GM18867 (cell line): Measurements from ENCODE around the gene TIMELESS.
"Not testable (repeated sequence)": the region's sequence is repeated elsewhere in the genome, so short reads cannot be mapped to it uniquely, and the experiment has no call there.

Source experiments
- ATAC-seq: cut with Tn5 transposase; IDR thresholded peaks from one replicate; pipeline ENCODE4 v1.9.1; 2021; ENCODE audit warnings: mild to moderate bottlenecking, moderate library complexity; ENCODE audit not compliant: unreplicated experiment

Gene TIMELESS

DNA sequence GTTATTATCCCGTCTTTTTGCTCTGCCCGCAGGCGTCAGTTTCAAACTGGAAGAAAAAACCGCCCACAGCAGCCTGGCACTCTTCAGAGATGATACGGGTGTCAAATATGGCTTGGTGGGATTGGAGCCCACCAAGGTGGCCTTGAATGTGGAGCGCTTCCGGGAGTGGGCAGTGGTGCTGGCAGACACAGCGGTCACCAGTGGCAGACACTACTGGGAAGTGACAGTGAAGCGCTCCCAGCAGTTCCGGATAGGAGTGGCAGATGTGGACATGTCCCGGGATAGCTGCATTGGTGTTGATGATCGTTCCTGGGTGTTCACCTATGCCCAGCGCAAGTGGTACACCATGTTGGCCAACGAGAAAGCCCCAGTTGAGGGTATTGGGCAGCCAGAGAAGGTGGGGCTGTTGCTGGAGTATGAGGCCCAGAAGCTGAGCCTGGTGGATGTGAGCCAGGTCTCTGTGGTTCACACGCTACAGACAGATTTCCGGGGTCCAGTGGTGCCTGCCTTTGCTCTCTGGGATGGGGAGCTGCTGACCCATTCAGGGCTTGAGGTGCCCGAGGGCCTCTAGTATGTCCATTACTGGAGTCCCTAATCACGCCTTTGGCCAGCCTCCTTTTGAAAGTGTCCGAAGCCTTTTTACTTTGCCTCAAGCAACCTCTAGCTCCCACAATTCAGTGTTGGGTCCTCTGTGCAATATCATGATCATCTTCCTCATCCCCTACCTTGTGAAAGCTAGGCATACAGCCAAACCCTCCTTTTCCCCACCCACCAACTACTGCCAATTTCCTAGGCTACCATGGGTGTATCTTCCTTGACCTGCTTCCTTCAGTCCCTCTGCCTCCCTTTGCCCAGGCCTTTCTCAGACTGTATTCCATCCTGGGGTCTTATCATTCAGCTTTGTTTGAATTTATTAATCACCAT is 20.0 kb upstream of the TIMELESS start:
- no peak for ATAC-seq

DNA sequence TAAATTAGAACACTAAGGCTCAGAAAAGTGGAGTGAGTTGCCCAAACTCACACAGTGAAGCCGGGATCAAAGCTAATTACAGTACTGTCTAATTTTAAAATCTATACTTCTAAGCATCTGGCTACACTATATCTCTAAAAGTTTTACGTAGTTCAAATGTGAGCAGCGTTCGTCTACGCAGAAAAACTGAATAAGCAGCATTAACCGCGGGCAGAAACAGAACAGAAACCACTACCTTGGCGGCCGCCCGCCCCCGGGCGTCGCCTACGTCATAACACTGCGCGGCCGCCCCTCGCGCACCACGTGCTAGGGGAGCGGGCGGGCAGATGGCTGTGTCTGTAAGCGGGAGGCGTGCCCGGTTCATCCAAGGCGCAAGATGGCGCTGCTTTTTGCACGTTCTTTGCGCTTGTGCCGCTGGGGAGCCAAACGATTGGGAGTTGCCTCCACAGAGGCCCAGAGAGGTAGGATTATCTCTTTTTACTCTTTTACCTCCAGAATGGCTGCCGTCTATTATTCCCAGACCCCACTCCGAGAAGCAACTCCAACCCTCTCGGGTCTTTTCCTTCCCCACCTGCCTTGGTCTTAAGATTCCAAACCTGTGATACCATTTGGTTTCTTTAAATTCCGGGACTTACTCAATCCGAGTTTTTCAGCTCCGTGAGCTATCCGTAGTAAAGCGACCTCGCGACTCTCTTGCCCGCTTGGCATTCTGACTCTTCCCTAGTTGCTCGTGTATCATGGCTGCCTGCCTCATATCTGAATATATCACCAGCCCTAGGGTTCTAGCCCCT is 19.2 kb upstream of the TIMELESS start, which contains the start of gene SPRYD4:
Gene SPRYD4, plus strand, starts transcription at position 363 of the 791 bp plus-strand sequence. Its CDS starts 14 bp downstream, at position 377.
- ATAC-seq, result peak; percentile 88

DNA sequence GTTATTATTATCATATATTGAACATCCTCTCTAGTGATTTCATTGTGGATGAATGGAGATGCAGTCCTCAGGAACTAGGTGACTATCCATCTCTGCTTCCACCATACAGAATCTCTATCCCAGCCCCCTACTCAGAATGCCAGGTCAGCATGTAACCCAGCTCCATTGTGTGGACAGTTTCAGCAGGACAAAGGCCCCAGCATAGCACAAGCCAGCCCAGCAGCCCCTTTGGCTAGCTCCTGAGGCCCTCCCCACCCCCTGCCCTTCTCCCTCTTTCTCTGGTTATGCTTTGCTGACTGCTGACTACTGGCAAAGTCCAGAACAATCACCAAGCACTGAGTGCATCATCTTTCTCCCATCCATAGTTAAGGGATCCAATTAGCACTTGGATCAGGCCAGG is 13.3 kb upstream of the TIMELESS start:
- ATAC-seq, result no peak

DNA sequence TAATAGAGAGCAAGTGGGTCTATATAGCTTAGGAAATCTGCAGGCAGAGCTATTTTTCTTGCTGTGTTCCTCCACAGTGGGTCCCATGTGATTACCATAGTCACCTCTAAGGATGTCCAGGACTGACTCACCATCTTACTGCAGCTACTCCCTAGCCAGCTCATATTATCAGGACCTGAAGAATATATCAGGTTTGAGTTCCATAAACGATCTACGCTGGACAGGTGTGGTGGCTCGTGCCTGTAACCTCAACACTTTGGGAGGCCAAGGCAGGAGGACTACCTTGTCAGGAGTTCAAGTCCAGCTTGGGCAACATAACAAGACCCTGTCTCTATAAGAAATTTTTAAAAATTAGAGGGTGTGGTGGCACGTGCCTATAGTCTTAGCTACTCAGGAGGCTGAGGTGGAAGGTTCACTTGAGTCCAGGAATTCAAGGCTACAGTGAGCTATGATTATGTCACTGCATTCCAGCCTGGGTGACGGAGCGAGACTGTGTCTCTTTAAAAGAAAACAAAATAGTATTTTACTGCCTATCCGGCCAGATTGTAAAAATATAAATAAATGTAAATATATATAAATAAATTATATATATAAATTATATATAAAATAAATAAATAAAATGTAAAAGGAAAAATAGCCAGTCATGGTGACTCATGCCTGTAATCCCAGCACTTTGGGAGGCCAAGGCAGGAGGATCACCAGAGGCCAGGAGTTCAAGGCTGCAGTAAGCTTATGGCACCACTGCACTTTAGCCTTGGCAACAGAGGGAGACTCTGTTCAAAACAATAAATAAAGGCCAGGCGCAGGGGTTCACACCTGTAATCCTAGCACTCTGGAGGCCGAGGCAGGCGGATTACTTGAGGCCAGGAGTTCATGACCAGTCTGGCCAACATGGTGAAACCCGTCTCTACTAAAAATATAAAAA is 12.3 kb upstream of the TIMELESS start:
- no peak for ATAC-seq

DNA sequence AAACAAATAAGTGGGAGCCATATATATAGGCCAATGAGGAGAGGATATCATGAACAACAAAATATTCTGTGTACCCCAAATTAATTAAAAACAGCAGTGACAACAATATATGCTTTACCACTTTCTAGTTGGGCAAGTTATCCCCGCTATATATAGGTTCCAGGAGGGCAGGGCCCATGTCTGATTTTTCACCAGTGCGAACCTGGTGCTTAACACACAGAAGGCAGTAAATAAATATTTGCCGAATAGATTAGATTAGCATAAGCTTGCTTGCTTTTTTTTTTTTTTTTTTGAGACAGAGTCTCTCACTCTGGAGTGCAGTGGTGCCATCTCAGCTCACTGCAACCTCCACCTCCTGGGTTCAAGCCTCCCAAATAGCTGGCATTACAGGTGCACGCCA is 8.6 kb upstream of the TIMELESS start:
- ATAC-seq, result no peak

DNA sequence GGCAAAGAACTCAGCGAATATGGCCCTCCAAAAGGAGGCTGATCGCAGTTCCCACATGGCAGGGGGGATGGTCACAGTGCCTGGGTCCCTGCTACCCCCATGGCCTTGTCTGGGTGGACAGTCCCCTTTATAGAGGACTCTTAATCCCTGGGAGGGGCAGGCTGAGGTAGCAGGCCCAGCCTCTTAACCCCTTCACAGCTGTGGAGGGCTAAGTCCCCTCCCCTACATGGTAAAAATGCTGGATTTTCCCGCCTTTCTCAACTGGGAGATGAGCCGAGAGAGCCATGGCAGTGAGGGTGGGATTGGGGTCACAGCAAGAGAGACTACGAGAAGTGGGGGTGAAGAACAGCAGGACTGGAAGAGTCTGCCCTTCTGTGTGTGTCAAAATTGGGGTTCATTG is 5.3 kb upstream of the TIMELESS start, which contains the start of gene MIP:
Gene MIP, minus strand, starts transcription at position 101 of the 400 bp plus-strand sequence. Its CDS starts 44 bp downstream, at position 57.
- no peak for ATAC-seq

DNA sequence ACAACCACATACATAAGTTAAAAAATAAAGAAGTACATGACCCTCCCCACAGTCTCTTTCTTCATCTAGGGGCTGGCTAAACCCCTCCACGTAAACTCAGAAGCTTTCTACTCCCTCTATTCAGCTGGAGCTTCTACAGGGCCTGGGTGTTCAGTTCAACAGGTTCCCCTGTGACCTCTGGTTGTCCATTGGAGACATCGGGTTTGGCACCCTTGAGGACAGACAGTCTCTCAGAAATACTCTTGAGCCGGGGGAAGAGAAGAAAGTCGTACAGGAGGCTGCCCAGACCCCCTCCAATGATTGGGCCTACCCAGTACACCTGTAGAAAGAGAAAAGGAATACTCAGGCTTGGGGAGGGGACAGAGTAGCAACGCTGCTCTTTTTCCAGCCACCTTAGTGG is 1.9 kb upstream of the TIMELESS start:
- no peak for ATAC-seq

DNA sequence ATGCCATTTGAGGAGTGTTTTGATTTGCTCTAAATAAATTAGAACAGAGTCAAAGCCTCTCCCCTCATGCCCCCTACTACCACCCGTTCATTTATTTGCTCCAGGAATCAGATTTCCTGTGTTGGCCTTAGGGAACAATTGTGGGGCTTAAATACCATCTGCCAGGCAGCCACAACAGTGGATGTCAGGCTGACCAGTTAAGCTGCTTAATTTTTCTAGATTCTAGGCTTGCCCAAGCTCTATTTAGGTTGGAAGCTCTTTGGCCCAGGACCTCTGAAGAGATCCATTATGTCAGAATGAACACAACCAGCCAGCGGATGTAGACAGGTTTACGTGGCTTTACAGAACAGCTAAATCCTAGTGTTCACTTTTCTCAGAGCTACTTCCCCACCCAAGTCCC is 1.0 kb upstream of the TIMELESS start:
- no peak for ATAC-seq

DNA sequence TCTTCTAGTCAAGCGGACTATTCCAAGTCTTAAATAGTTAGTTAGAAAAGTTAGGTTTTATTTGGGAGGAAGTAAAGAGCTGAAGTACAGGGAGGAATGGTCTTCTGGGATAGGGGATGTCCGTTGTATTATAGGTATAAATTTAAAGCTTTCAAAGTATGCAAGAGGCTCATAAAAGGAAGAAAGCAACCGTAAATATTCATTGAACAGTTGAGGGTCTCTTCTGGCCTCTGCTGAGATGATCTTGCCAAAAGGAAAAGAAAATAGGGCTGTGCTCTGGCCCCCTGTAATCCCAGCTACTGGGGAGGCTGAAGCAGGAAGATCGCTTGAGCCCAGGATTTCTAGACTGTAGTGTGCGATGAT is 377 bp upstream of the TIMELESS start:
- ATAC-seq, result no peak

DNA sequence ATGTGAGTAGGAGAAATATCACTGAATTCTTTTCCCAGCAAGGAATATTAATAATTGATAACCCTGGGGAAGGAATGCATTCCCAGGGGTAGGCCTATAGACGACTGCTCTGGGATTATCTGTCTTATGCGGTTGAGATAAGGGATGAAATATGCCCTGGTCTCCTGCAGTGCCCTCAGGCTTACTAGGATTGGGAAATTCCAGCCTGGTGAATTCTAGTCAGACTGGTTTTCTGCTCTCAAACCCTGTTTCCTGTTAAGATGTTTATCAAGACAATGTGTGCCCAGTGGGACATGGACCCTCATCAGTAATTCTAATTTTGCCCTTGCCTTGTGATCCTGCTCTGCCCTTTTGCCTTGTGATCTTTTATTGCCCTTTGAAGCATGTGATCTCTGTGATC is 6.0 kb downstream of the TIMELESS start:
- ATAC-seq, result not testable (repeated sequence)

DNA sequence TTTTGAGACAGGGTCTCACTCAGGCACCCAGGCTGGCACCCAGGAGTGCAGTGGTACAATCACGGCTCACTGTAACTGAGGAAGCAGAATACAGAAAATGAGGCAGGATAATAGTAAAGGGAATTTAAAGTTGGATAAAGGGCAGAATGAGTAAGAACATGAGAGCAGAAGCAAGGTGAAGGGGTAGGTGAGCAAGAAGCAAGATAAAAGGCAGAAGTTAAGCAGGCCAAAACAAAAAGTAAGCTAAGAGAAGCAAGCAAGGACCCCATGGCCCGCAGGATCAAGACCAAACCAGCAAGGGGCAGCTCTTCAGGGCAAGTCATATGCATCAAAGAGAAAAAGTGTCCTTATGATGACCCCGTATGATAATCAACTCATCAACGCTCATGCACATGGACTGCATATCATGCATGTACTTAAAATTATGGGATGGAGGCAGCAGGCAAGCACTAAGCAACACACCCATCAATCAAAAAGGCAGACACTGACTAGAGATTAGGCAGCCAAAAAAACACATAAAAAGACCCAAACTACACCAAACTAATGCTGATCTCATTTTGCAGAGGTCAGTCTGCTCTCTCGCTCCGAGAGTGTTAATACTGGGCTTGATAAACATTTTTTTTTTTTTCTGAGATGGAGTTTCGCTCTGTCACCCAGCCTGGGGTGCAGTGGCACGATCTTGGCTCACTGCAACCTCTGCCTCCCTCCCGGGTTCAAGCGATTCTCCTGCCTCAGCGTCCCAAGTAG is 11.6 kb downstream of the TIMELESS start:
- ATAC-seq, result no peak

DNA sequence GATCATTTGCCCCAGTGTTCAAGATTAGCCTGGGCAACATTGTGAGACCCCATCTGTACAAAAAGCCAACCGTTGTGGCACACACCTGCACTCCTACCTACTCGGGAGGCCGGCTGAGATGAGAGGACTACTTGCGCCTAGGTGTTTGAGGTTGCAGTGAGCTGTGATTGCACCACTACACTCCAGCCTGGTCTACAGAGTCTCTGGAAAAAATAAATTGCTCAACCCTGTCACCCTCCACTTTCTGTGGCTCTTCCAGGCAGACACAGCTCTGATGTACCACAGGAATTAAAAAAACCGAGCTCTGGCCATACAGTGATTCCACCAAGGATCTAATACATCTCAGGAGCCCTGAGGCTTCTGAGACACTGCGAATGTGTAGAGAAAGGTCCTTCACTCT is 14.4 kb downstream of the TIMELESS start:
- no peak for ATAC-seq

DNA sequence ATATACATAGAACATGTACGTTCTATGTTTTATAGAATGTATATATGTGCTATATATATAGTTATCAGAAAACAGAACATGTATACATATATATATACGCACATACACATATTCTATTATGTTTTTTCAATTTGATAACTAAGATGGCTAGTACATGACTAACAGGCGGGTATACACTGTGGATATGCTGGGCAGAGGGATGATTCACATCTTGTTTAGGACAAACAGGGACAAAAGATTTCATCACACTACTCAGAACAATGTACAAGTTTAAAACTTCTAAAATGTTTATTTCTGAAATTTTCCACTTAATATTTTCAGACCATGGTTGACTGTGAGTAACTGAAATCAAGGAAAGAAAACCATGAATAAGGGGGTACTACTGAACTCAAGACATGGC is 17.4 kb downstream of the TIMELESS start:
- no peak for ATAC-seq

DNA sequence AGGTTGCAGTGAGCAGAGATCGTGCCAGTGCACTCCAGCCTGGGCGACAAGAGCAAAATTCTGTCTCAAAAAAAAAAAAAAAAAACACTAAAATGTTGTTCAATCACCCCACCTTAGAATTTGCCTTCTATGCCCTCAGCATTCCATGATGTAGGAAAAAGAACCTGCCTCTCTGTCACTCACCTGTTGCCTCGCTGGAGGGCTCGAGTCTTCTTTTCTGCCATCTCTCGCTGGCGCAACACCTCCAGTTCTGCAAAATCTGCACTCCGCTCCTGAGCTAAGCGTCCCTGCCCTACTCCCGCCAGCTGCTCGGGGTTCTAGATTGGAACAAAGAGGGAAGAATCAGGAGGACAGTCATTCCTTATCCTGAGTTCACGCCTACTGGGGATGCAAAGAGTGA is 17.9 kb downstream of the TIMELESS start:
- ATAC-seq, result no peak

DNA sequence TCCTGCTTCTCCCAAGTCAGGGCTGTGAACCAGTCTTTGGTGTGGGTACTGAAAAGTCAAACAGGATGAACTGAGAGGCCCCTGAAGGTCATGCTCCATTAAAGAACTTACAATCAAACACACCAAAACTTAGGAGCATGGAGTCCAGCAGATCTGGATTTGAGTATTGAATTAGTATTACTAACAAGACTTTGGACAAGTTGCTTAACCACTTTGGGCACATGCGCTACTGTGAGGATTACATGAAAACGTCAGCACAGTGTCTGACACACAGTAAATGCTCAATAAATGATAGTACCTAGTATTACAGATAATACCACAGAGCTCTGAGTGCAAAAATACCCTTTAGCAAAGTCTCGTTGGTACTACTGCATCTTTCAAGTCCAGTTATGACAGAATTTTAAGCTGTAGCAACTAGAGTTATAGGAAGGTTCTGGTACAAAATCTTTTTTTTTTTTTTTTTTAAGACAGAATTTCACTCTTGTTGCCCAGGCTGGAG is 23.2 kb downstream of the TIMELESS start:
- no peak for ATAC-seq

DNA sequence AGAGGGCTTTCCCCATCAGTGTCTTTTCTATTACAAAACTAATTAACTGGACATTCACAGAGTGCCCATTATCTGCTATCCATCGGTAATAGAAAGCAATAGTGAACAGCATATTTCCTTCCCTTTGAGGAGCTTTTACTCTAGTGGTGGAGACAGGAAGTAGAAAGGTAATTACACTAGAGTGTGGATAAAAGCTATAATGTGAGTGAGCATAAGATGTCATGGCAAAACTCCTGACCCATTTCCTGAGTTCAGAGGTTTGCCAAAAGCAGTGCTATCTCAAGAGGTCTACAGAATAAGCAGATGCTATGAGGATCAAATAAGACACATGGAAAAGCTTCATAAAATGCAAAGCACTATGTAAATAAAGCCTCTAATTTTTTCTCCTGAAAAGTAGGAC is 24.0 kb downstream of the TIMELESS start:
- no peak for ATAC-seq

DNA sequence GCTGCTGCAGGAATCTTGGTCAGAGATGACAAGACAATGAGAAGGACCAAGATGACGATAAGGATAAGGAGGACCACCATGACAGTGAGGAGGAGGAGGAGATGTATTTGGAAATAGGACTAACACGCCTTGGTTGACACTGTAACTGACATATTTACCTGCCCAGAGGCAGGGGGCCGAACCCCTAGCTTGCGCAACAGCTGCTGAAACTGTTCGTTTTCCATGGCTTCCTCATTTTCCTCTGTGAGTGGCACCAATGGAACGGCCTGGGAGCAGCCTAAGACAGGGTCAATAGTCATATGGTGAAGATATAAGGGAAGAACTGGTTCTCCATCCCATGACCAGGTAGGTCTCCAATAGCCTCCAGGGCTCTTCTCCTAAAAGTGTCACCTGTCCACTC is 28.8 kb downstream of the TIMELESS start:
- ATAC-seq, result no peak

DNA sequence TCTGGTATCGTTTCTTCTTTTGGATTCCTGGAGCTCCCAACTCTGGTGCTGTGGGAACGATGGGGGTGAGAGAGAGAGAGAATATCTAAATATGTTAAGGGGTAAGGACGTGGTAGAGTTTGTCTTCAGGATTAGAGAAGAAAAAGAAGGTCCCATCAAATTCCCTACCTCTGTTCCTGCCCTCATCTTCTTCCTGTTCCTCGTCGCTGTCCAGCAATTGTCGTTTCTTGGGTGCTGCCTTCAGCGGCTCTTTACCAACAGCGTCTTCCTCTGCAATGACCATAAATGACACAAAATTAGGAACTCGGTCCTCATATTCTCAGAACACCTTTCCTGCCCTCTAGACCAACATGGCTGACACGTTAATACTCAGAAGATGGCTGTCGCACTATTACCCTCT is 31.5 kb downstream of the TIMELESS start:
- no peak for ATAC-seq

DNA sequence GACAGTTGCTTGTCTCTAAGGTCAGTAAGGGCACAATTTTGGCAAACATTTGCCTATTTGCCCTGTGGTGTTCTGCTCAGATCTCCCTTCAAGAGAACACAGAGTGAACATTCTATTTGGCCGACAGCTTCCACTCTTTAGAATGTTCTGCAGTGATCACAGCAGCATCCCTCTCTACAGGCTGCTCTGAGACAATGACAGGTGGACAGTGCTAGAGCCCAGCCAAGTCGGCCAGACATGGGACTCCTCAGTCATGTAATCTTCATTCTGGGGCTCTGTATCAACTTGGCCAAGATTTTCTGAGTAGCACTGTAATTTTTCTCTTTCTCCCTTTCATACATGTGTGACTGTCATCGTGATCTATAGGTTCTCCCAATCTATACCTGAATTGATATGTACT is 34.8 kb downstream of the TIMELESS start:
- ATAC-seq, result no peak

DNA sequence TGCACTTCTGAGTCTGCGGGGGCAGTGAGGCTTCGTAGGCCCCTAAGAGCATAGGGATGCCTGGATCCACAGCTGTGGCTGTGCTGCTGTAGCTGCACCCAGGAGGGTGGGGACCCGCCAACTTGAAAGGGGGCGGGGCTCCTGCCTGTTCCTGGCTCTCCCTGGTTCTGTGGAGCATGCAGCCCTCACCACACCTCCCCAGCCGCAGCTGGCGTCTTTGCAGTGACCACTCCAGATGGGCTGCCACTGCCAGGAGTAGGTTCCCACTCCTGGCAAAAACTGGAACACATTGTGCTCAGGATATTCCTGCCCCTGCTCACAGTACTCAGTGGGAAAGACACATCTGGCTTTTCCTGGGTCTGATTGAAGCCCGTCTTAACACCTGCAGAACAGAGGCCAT is 35.8 kb downstream of the TIMELESS start:
- no peak for ATAC-seq
